ENCODE results near the gene ADGRG3.

DNA sequence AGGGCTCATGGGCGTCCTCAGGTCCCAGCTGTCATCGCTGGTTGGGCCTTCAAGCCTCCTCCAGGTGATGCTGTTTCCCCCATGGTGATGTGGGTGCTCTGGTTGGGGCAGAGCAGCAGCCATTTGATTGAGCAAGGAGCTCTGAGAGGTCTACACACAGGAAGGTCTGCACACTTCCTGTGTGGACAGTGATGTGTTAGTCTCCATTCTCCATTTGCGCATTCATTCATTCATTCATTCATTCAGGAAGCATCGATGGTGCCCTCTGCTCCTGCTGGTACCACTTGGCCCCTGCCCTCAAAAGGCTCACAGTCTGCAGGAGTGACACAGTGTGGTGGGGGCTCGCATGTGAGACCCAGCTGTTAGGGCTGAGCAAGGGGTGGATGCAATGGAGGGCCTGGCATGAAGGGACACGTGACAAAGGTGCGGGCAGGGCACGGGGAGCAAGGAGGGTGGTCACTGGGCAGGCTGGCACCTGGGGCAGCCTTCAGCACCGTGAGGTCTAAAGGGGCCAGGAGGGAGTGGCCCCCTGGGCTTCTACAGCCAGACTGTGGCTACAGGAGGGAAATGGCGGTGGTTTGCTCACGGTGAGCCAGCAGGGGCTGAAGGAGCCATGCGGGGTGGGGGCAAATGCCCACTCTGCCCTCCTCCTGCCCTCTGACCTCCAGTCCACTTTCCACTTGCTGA, 1.5 kb downstream of the ADGRG3 start:
- TF ChIP-seq, protein P1, sequence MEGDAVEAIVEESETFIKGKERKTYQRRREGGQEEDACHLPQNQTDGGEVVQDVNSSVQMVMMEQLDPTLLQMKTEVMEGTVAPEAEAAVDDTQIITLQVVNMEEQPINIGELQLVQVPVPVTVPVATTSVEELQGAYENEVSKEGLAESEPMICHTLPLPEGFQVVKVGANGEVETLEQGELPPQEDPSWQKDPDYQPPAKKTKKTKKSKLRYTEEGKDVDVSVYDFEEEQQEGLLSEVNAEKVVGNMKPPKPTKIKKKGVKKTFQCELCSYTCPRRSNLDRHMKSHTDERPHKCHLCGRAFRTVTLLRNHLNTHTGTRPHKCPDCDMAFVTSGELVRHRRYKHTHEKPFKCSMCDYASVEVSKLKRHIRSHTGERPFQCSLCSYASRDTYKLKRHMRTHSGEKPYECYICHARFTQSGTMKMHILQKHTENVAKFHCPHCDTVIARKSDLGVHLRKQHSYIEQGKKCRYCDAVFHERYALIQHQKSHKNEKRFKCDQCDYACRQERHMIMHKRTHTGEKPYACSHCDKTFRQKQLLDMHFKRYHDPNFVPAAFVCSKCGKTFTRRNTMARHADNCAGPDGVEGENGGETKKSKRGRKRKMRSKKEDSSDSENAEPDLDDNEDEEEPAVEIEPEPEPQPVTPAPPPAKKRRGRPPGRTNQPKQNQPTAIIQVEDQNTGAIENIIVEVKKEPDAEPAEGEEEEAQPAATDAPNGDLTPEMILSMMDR (IDR thresholded peaks at IDR 0.05; ENCODE audit: borderline replicate concordance, extremely low read depth, low read length, poor library complexity, severe bottlenecking): no peak
- no peak for TF ChIP-seq EZH2 (IDR thresholded peaks at IDR 0.05; ENCODE audit: borderline replicate concordance, low read depth, low read length, severe bottlenecking)
